Neuronal stem cell (in vitro differentiated cells): ENCODE data around the gene MYF6.
A peak's percentile ranks its signal among the peaks of the same experiment; 100 is the strongest.

Source experiments
- DNase-seq: peaks from one replicate; pipeline ENCODE4 v3.0.0-alpha.2; 2013; ENCODE audit warnings: low spot score
- H2AFZ ChIP-seq: one replicate; pipeline ENCODE4 v1.6.1; 2013; ENCODE audit warnings: mild to moderate bottlenecking, low read length, inconsistent platforms
- H2AK5ac ChIP-seq: 2 replicates; pipeline ENCODE4 v1.6.1; 2013; ENCODE audit warnings: low read depth, mild to moderate bottlenecking, inconsistent platforms, low read length, moderate library complexity, mixed read lengths
- H2BK120ac ChIP-seq: 2 replicates; pipeline ENCODE4 v1.6.1; 2013; ENCODE audit warnings: low read depth, mild to moderate bottlenecking, inconsistent platforms, low read length, moderate library complexity, mixed read lengths
- H2BK12ac ChIP-seq: one replicate; pipeline ENCODE4 v1.6.1; 2013; ENCODE audit warnings: low read length, inconsistent platforms
- H2BK15ac ChIP-seq: 2 replicates; pipeline ENCODE4 v1.6.1; 2013; ENCODE audit warnings: mild to moderate bottlenecking, low read length, inconsistent platforms, mixed read lengths
- H2BK5ac ChIP-seq: one replicate; pipeline ENCODE4 v1.6.1; 2013; ENCODE audit warnings: inconsistent platforms, mild to moderate bottlenecking, low read length, moderate library complexity
- H3K14ac ChIP-seq: one replicate; pipeline ENCODE4 v1.6.1; 2013; ENCODE audit warnings: low read length, inconsistent platforms
- H3K18ac ChIP-seq: 2 replicates; pipeline ENCODE4 v1.6.1; 2013; ENCODE audit warnings: low read length, inconsistent platforms
- H3K23ac ChIP-seq: 2 replicates; pipeline ENCODE4 v1.6.1; 2013; ENCODE audit warnings: low read depth, mild to moderate bottlenecking, mixed read lengths, low read length, inconsistent platforms; ENCODE audit not compliant: poor library complexity
- H3K27ac ChIP-seq: replicated peaks from 3 replicates; pipeline ENCODE4 v1.5.1; 2013; ENCODE audit warnings: low read length, inconsistent platforms
- H3K27me3 ChIP-seq, 3 experiments: 2 replicates each; pipeline ENCODE4 v1.6.1; 2013; ENCODE audit warnings: low read length in 3 of 3, mild to moderate bottlenecking in 2 of 3, inconsistent platforms in 1 of 3, low read depth in 1 of 3, mixed read lengths in 1 of 3, moderate library complexity in 1 of 3; ENCODE audit not compliant: control insufficient read depth in 3 of 3, insufficient read depth in 3 of 3
- H3K36me3 ChIP-seq, 2 donors: replicated peaks in 1 of 2; 2 replicates each; pipeline ENCODE4 v1.6.1; 2013; ENCODE audit warnings: low read length in 2 of 2; ENCODE audit not compliant: control insufficient read depth in 2 of 2, insufficient read depth in 2 of 2
- H3K4ac ChIP-seq: 2 replicates; pipeline ENCODE4 v1.6.1; 2013; ENCODE audit warnings: inconsistent platforms, mild to moderate bottlenecking, low read length, moderate library complexity
- H3K4me1 ChIP-seq, 2 donors: 1 replicate in 1 of 2; 2 replicates in 1 of 2; pipeline ENCODE4 v1.6.1; 2013; ENCODE audit warnings: low read length in 2 of 2, low read depth in 1 of 2; ENCODE audit not compliant: control insufficient read depth in 2 of 2, insufficient read depth in 1 of 2
- H3K4me2 ChIP-seq: one replicate; pipeline ENCODE4 v1.6.1; 2013; ENCODE audit warnings: mild to moderate bottlenecking, low read length, inconsistent platforms; ENCODE audit not compliant: insufficient read depth, poor library complexity, severe bottlenecking
- H3K4me3 ChIP-seq, 2 donors: 2 replicates each; pipeline ENCODE4 v1.5.1; 2013; ENCODE audit warnings: low read length in 2 of 2, mild to moderate bottlenecking in 2 of 2, inconsistent platforms in 1 of 2, moderate library complexity in 1 of 2
- H3K79me1 ChIP-seq: one replicate; pipeline ENCODE4 v1.6.1; 2013; ENCODE audit warnings: low read depth, mild to moderate bottlenecking, inconsistent platforms, low read length, moderate library complexity
- H3K9ac ChIP-seq: one replicate; pipeline ENCODE4 v1.6.1; 2013; ENCODE audit warnings: mild to moderate bottlenecking, low read depth, low read length, inconsistent platforms; ENCODE audit not compliant: poor library complexity
- H3K9me3 ChIP-seq, 2 donors: replicated peaks in 1 of 2; 2 replicates each; pipeline versions ENCODE3 to v1.6.1; 2013; ENCODE audit warnings: low read length in 2 of 2, mild to moderate bottlenecking in 2 of 2, inconsistent platforms in 1 of 2, low read depth in 1 of 2, mixed read lengths in 1 of 2, moderate library complexity in 1 of 2; ENCODE audit not compliant: control insufficient read depth in 2 of 2, insufficient read depth in 1 of 2
- H4K8ac ChIP-seq: one replicate; pipeline ENCODE4 v1.6.1; 2013; ENCODE audit warnings: low read depth, mild to moderate bottlenecking, inconsistent platforms, low read length, moderate library complexity
- H4K91ac ChIP-seq: one replicate; pipeline ENCODE4 v1.6.1; 2013; ENCODE audit warnings: low read length, low read depth, mild to moderate bottlenecking, inconsistent platforms; ENCODE audit not compliant: poor library complexity
- WGBS, 2 donors: extraction: QIAGEN DNeasy Blood & Tissue Kit; methylation state at CpG; one replicate each; pipeline ENCODE4 v1.1.7; 2013; ENCODE audit warnings: missing lambda C conversion rate in 2 of 2, mixed read lengths in 1 of 2; ENCODE audit not compliant: insufficient read length in 2 of 2, insufficient replicate concordance in 1 of 2; ENCODE audit errors: extremely low coverage in 2 of 2; 5-methylcytosine and 5-hydroxymethylcytosine counted together

Gene MYF6

GRCh38 chr12:80745851-80746505 is 38.5 kb downstream of the MYF6 start:
- Histone ChIP-seq H3K27ac (no peak overlapping the region), H2BK12ac (no peak overlapping the region), H2BK5ac (no peak overlapping the region), H3K27me3 (no peaks in the 10 kb centered on the region), H3K79me1 (no peaks in the 10 kb centered on the region), H3K9ac (no peak overlapping the region), H4K8ac (no peak overlapping the region), H3K9me3 (no peaks in the 10 kb centered on the region), H3K23ac (no peak overlapping the region), H3K4me2 (no peak overlapping the region), H2AK5ac (no peak overlapping the region), H3K4me1 (peaks cover 1 to 12% of the 10 kb centered on the region in 2 donors), H3K4me3 (no peak overlapping the region), H3K18ac (no peak overlapping the region), H2AFZ (no peak overlapping the region), H3K36me3 (no peaks in the 10 kb centered on the region), H2BK15ac (no peak overlapping the region), H3K4ac (no peak overlapping the region), H4K91ac (no peak overlapping the region), H3K14ac (no peak overlapping the region), H2BK120ac (no peak overlapping the region)
- DNase-seq = no peak
- no CpG with 5 or more reads among the region's 6 CpGs for WGBS, 2 donors

- H3K23ac ChIP-seq = no peak overlapping the region
- no peak overlapping the region for H2BK5ac ChIP-seq
- no peak overlapping the region for H3K14ac ChIP-seq
- no peak overlapping the region for H2BK12ac ChIP-seq
- H3K9me3 ChIP-seq = no peaks in the 10 kb centered on the region
- H3K36me3 ChIP-seq = no peaks in the 10 kb centered on the region
- H2AFZ ChIP-seq = peak overlapping the region; percentile 31
- no peak overlapping the region for H3K18ac ChIP-seq
- peaks cover 1 to 12% of the 10 kb centered on the region in 2 donors for H3K4me1 ChIP-seq
- no peak overlapping the region for H2BK15ac ChIP-seq
- no peaks in the 10 kb centered on the region for H3K79me1 ChIP-seq
- H3K4me3 ChIP-seq = no peak overlapping the region
- no peak overlapping the region for H4K91ac ChIP-seq
- no CpG with 5 or more reads among the region's 2 CpGs for WGBS, 2 donors
- no peak overlapping the region for H2AK5ac ChIP-seq
- H3K9ac ChIP-seq = no peak overlapping the region
- H3K4me2 ChIP-seq = no peak overlapping the region
- no peak overlapping the region for H2BK120ac ChIP-seq
- H4K8ac ChIP-seq = no peak overlapping the region
- DNase-seq = no peak
- H3K27me3 ChIP-seq = no peaks in the 10 kb centered on the region
- no peak overlapping the region for H3K27ac ChIP-seq
- no peak overlapping the region for H3K4ac ChIP-seq
Measured at GRCh38 chr12:80747800-80748199, 40.4 kb downstream of the MYF6 start.

GRCh38 chr12:80749456-80749855 is 42.0 kb downstream of the MYF6 start:
- H3K4me2 ChIP-seq = no peak overlapping the region
- peaks cover 0 to 2% of the 10 kb centered on the region in 2 donors for H3K9me3 ChIP-seq
- H3K4ac ChIP-seq = no peak overlapping the region
- H3K27ac ChIP-seq = no peak overlapping the region
- H3K27me3 ChIP-seq = no peaks in the 10 kb centered on the region
- H2AFZ ChIP-seq = no peak overlapping the region
- DNase-seq = no peak
- no peak overlapping the region for H2BK12ac ChIP-seq
- no peak overlapping the region for H4K91ac ChIP-seq
- H2BK120ac ChIP-seq = no peak overlapping the region
- no peak overlapping the region for H3K9ac ChIP-seq
- peaks cover 0 to 7% of the 10 kb centered on the region in 2 donors for H3K4me1 ChIP-seq
- no peak overlapping the region for H3K23ac ChIP-seq
- H3K79me1 ChIP-seq = no peaks in the 10 kb centered on the region
- no peaks in the 10 kb centered on the region for H3K36me3 ChIP-seq
- H4K8ac ChIP-seq = no peak overlapping the region
- no CpG with 5 or more reads among the region's 2 CpGs for WGBS, 2 donors
- no peak overlapping the region for H2BK15ac ChIP-seq
- no peak overlapping the region for H3K18ac ChIP-seq
- H2AK5ac ChIP-seq = no peak overlapping the region
- H2BK5ac ChIP-seq = no peak overlapping the region
- H3K4me3 ChIP-seq = no peak overlapping the region
- no peak overlapping the region for H3K14ac ChIP-seq

- DNase-seq = no peak
- H3K14ac ChIP-seq = no peak overlapping the region
- H2BK120ac ChIP-seq = no peak overlapping the region
- peaks cover 0 to 2% of the 10 kb centered on the region in 2 donors for H3K9me3 ChIP-seq
- no peak overlapping the region for H3K9ac ChIP-seq
- no peak overlapping the region for H4K8ac ChIP-seq
- H3K4ac ChIP-seq = no peak overlapping the region
- no peak overlapping the region for H3K18ac ChIP-seq
- H4K91ac ChIP-seq = no peak overlapping the region
- H3K4me2 ChIP-seq = no peak overlapping the region
- no peak overlapping the region for H3K27ac ChIP-seq
- H3K4me3 ChIP-seq = no peak overlapping the region
- no peaks in the 10 kb centered on the region for H3K27me3 ChIP-seq
- no peak overlapping the region for H2BK12ac ChIP-seq
- no peaks in the 10 kb centered on the region for H3K79me1 ChIP-seq
- no peak overlapping the region for H2BK15ac ChIP-seq
- H3K23ac ChIP-seq = no peak overlapping the region
- peaks cover 0 to 3% of the 10 kb centered on the region in 2 donors for H3K4me1 ChIP-seq
- no peak overlapping the region for H2AK5ac ChIP-seq
- H2AFZ ChIP-seq = peak overlapping the region; percentile 30
- H2BK5ac ChIP-seq = no peak overlapping the region
- H3K36me3 ChIP-seq = no peaks in the 10 kb centered on the region
Measured at GRCh38 chr12:80752464-80752863, 45.0 kb downstream of the MYF6 start.
